Activated B cell treated with CpG ODN at 0.5 μM for 24 hours (primary cell): ENCODE data around the gene PRKAR1B. TPM values are rescaled to one million over a fixed set of nuclear protein-coding genes. Genes with fewer than 3 reads are reported as not detected.

Experiments used
- ATAC-seq: fragments of 200-7000 bp; cut with Tn5 transposase; one replicate; pipeline ENCODE4 v1.10.0; 2021; ENCODE audit warnings: low read depth, mild to moderate bottlenecking, moderate library complexity
- CTCF ChIA-PET: fragments of 350-600 bp; sonication (Branson Sonifier 250); formaldehyde crosslinking; loops from one replicate; lab custom pipeline; 2021; ENCODE audit warnings: antibody characterized with exemption; lab: Charles Lee
- POLR2A ChIA-PET: fragments of 350-600 bp; sonication (Branson Sonifier 250); formaldehyde crosslinking; loops from one replicate; lab custom pipeline; 2021; ENCODE audit warnings: antibody characterized with exemption; lab: Charles Lee
- DNase-seq: peaks from one replicate; pipeline ENCODE4 v3.0.0; 2022
- H3K27ac Mint-ChIP-seq: one replicate; pipeline ENCODE4 v1.8.0; 2020; ENCODE audit warnings: mixed read lengths
- H3K27me3 Mint-ChIP-seq: one replicate; pipeline ENCODE4 v1.8.0; 2021; ENCODE audit warnings: mixed read lengths
- H3K36me3 Mint-ChIP-seq: one replicate; pipeline ENCODE4 v1.8.0; 2021; ENCODE audit warnings: low read depth, mixed read lengths
- H3K4me1 Mint-ChIP-seq: one replicate; pipeline ENCODE4 v1.8.0; 2021; ENCODE audit warnings: mixed read lengths
- H3K4me3 Mint-ChIP-seq: one replicate; pipeline ENCODE4 v1.8.0; 2020; ENCODE audit warnings: mild to moderate bottlenecking, mixed read lengths
- H3K9me3 Mint-ChIP-seq: one replicate; pipeline ENCODE4 v1.8.0; 2020; ENCODE audit warnings: mixed read lengths
- intact Hi-C: fragments of 100-400 bp; cut with micrococcal nuclease; formaldehyde crosslinking; loops from one replicate; pipeline ENCODE4 v1.15.1; 2024
- total RNA-seq: library from RNA; stranded (reverse); gene quantifications from 2 replicates; pipeline ENCODE4 v1.2.3, GENCODE V29; 2022
- TF ChIP-seq, protein P1 (sequence below): fragments of 200-600 bp; IDR thresholded peaks from one replicate; pipeline ENCODE4 v1.8.0; 2022; ENCODE audit warnings: antibody characterized with exemption, mild to moderate bottlenecking

The PRKAR1B gene
- total RNA-seq, 1 donor from 2014 or later = 17.5 TPM

DNA sequence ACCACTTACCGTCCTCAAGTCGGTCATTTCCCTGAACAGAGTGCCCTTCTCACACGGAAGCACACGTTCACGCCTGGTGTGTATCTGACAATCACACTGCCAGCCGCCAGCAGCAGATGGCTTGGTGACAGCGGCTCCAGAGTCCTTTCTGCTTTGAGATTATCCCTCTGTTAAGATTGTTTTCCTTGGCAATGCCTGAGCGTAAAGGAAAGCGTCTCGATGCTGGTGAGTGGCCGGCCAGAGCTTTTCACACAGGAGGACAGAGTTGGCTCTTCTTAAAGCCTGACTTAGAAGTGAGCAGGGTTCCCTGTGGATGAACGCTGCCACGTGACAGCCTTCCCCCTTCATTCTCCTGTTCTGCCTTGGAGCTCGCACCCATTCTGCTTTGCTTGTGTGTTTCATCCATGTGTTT lies 22.1 kb upstream of the PRKAR1B start:
- H3K27me3 Mint-ChIP-seq = no peaks in the 10 kb centered on the region
- no peaks in the 10 kb centered on the region for H3K9me3 Mint-ChIP-seq
- no peak overlapping the region for H3K27ac Mint-ChIP-seq
- peaks cover 44% of the 10 kb centered on the region for H3K36me3 Mint-ChIP-seq
- ATAC-seq (no peak), DNase-seq (no peak)
- CTCF ChIA-PET = no interaction called here
- H3K4me3 Mint-ChIP-seq = no peak overlapping the region
- intact Hi-C loops = no loop called here
- POLR2A ChIA-PET = no interaction called here
- H3K4me1 Mint-ChIP-seq = no peaks in the 10 kb centered on the region
- TF ChIP-seq, protein P1, sequence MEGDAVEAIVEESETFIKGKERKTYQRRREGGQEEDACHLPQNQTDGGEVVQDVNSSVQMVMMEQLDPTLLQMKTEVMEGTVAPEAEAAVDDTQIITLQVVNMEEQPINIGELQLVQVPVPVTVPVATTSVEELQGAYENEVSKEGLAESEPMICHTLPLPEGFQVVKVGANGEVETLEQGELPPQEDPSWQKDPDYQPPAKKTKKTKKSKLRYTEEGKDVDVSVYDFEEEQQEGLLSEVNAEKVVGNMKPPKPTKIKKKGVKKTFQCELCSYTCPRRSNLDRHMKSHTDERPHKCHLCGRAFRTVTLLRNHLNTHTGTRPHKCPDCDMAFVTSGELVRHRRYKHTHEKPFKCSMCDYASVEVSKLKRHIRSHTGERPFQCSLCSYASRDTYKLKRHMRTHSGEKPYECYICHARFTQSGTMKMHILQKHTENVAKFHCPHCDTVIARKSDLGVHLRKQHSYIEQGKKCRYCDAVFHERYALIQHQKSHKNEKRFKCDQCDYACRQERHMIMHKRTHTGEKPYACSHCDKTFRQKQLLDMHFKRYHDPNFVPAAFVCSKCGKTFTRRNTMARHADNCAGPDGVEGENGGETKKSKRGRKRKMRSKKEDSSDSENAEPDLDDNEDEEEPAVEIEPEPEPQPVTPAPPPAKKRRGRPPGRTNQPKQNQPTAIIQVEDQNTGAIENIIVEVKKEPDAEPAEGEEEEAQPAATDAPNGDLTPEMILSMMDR = no peak

- ChIA-PET POLR2A (no interaction called here), CTCF (no interaction called here)
- no peak for DNase-seq
- TF ChIP-seq, protein P1 = no peak
- no peak for ATAC-seq
- Mint-ChIP-seq H3K4me3 (no peak overlapping the region), H3K27ac (no peak overlapping the region), H3K36me3 (peaks cover 41% of the 10 kb centered on the region), H3K4me1 (no peaks in the 10 kb centered on the region), H3K9me3 (no peaks in the 10 kb centered on the region), H3K27me3 (no peaks in the 10 kb centered on the region)
- intact Hi-C loops = no loop called here
These were observed 21.4 kb upstream of the PRKAR1B start for GRCh38 chr7:748446-748845.

GRCh38 chr7:747186-747585 lies 20.1 kb upstream of the PRKAR1B start:
- H3K27me3 Mint-ChIP-seq = no peaks in the 10 kb centered on the region
- intact Hi-C loops = no loop called here
- ATAC-seq (no peak), DNase-seq (no peak)
- no peak overlapping the region for H3K27ac Mint-ChIP-seq
- no peaks in the 10 kb centered on the region for H3K9me3 Mint-ChIP-seq
- no peak overlapping the region for H3K4me3 Mint-ChIP-seq
- no peaks in the 10 kb centered on the region for H3K4me1 Mint-ChIP-seq
- ChIA-PET CTCF (no interaction called here), POLR2A (no interaction called here)
- TF ChIP-seq, protein P1 = no peak
- H3K36me3 Mint-ChIP-seq = peaks cover 41% of the 10 kb centered on the region

DNA sequence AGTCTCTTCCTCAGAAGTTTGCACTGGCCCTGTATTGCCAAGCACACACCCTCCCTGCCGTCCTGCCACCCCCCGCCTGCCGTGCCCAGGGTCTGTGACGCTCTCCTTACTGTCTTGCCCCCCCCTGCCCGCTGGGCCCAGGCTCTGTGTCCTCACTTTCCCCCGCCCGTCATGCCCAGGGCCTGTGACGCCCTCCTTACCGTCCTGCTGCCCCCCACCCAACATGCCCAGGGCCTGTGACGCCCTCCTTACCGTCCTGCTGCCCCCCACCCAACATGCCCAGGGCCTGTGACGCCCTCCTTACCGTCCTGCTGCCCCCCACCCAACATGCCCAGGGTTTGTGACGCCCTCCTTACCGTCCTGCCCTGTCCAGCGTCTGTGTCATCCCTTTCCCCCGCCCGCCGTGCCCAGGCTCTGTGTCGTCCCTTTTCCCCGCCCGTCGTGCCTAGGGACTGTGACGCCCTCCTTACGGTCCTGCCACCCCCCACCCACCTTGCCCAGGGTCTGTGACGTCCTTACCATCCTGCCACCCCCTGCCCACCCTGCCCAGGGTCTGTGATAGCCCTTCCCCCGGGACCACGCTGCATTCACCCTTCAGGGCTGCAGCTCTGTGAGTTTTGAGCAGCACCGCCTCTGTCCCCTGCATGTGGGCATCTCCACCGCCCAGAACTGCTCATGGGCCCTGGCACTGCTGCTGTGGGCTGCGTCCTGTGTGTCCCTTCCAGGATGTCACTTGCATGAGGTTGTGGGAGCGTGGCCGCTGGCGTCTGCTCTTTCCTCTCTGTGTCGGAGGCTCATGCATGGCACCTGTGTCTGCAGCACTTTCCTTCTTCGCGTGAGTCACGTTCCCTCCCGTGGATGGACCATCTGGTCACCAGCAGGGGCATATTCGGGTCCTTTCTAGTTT lies 19.3 kb upstream of the PRKAR1B start:
- DNase-seq = no peak
- H3K9me3 Mint-ChIP-seq = no peaks in the 10 kb centered on the region
- POLR2A ChIA-PET = no interaction called here
- intact Hi-C loops = no loop called here
- no peak for ATAC-seq
- no peaks in the 10 kb centered on the region for H3K4me1 Mint-ChIP-seq
- CTCF ChIA-PET = no interaction called here
- no peak overlapping the region for H3K27ac Mint-ChIP-seq
- H3K4me3 Mint-ChIP-seq = no peak overlapping the region
- TF ChIP-seq, protein P1 = no peak
- H3K27me3 Mint-ChIP-seq = no peaks in the 10 kb centered on the region
- H3K36me3 Mint-ChIP-seq = peaks cover 46% of the 10 kb centered on the region

- TF ChIP-seq, protein P1 = no peak
- ChIA-PET POLR2A (no interaction called here), CTCF (no interaction called here)
- ATAC-seq (no peak), DNase-seq (no peak)
- H3K27ac Mint-ChIP-seq = no peak overlapping the region
- H3K27me3 Mint-ChIP-seq = no peaks in the 10 kb centered on the region
- peaks cover 50% of the 10 kb centered on the region for H3K36me3 Mint-ChIP-seq
- intact Hi-C loops = no loop called here
- H3K4me1 Mint-ChIP-seq = no peaks in the 10 kb centered on the region
- no peaks in the 10 kb centered on the region for H3K9me3 Mint-ChIP-seq
- no peak overlapping the region for H3K4me3 Mint-ChIP-seq
These were observed 18.5 kb upstream of the PRKAR1B start for GRCh38 chr7:745431-746154.
